Measurements from ENCODE around the gene C9orf152. TPM values are rescaled to one million over a fixed set of nuclear protein-coding genes. Genes with fewer than 3 reads are reported as not detected.
A peak's percentile ranks its signal among the peaks of the same experiment; 100 is the strongest.

C9orf152 gene
- total and polyA plus RNA-seq, 8 donors: 0.85 to 8.9 (median 2.6) TPM

GRCh38 chr9:110217656-110218099 lies 9.7 kb upstream of the C9orf152 start:
- FAIRE-seq (peak; percentile 39), ATAC-seq (peak in 3 of 4 donors; percentile 12 to 35 (median 20)), DNase-seq (peak in 1 of 6 donors; percentile 21)
- Histone ChIP-seq H3K36me3 (no peaks in the 10 kb centered on the region), H3K4me3 (no peak overlapping the region), H3K4me1 (peaks cover 24 to 40% (median 25%) of the 10 kb centered on the region in 3 donors), H3K27me3 (no peaks in the 10 kb centered on the region), H3K9me3 (no peaks in the 10 kb centered on the region), H3K27ac (no peak overlapping the region)
- TF ChIP-seq, protein P1, sequence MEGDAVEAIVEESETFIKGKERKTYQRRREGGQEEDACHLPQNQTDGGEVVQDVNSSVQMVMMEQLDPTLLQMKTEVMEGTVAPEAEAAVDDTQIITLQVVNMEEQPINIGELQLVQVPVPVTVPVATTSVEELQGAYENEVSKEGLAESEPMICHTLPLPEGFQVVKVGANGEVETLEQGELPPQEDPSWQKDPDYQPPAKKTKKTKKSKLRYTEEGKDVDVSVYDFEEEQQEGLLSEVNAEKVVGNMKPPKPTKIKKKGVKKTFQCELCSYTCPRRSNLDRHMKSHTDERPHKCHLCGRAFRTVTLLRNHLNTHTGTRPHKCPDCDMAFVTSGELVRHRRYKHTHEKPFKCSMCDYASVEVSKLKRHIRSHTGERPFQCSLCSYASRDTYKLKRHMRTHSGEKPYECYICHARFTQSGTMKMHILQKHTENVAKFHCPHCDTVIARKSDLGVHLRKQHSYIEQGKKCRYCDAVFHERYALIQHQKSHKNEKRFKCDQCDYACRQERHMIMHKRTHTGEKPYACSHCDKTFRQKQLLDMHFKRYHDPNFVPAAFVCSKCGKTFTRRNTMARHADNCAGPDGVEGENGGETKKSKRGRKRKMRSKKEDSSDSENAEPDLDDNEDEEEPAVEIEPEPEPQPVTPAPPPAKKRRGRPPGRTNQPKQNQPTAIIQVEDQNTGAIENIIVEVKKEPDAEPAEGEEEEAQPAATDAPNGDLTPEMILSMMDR (IDR thresholded peaks at IDR 0.05): peak; percentile 51 to 79 (median 60)
- 21 to 22% methylated on average over 10 of the region's 10 CpGs for whole genome bisulfite sequencing, 2 donors
- intact Hi-C loops (cut with DNase I): loop anchor here in 1 of 3 donors (5.0 kb wide), 1 partner anchor 35 kb away; no protein-coding TSS in a partner anchor

GRCh38 chr9:110214586-110215355 lies 6.8 kb upstream of the C9orf152 start:
- Histone ChIP-seq H3K4me3 (no peak overlapping the region), H3K4me1 (peaks cover 24 to 44% (median 25%) of the 10 kb centered on the region in 3 donors), H3K27me3 (no peaks in the 10 kb centered on the region), H3K36me3 (no peaks in the 10 kb centered on the region), H3K27ac (peak overlapping the region in 2 of 4 donors; percentile 65 to 73), H3K9me3 (no peaks in the 10 kb centered on the region)
- intact Hi-C loops (cut with DNase I): loop anchor here in 1 of 3 donors (5.0 kb wide), 1 partner anchor 32 kb away; no protein-coding TSS in a partner anchor
- ATAC-seq (peak in 3 of 4 donors; percentile 37 to 61 (median 41)), DNase-seq (no peak), FAIRE-seq (no peak)
- 51 to 56% methylated on average over 2 of the region's 2 CpGs for WGBS, 2 donors
- TF ChIP-seq, protein P1 (IDR thresholded peaks at IDR 0.05): no peak

- no peak for FAIRE-seq
- no peak overlapping the region for H3K4me3 ChIP-seq
- H3K27me3 ChIP-seq: no peaks in the 10 kb centered on the region
- DNase-seq: no peak
- peak overlapping the region in 2 of 4 donors; percentile 65 to 73 for H3K27ac ChIP-seq
- no peaks in the 10 kb centered on the region for H3K36me3 ChIP-seq
- TF ChIP-seq, protein P1 (IDR thresholded peaks at IDR 0.05): no peak
- ATAC-seq: peak; percentile 43 to 49 (median 45)
- no peaks in the 10 kb centered on the region for H3K9me3 ChIP-seq
- WGBS, 2 donors: 75 to 81% methylated on average over 6 of the region's 6 CpGs
- peaks cover 24 to 44% (median 25%) of the 10 kb centered on the region in 3 donors for H3K4me1 ChIP-seq
- intact Hi-C loops (cut with DNase I): no loop called here
Measured at GRCh38 chr9:110214090-110214489, 6.1 kb upstream of the C9orf152 start.

- FAIRE-seq (no peak), DNase-seq (peak in 3 of 6 donors; percentile 48 to 65 (median 64)), ATAC-seq (peak; percentile 71 to 89 (median 82))
- intact Hi-C loops (cut with DNase I): no loop called here
- H3K4me3 ChIP-seq: no peak overlapping the region
- no peaks in the 10 kb centered on the region for H3K9me3 ChIP-seq
- 40 to 52% methylated on average over 10 of the region's 10 CpGs for WGBS, 2 donors
- no peaks in the 10 kb centered on the region for H3K36me3 ChIP-seq
- peaks cover 24 to 49% (median 25%) of the 10 kb centered on the region in 3 donors for H3K4me1 ChIP-seq
- H3K27me3 ChIP-seq: no peaks in the 10 kb centered on the region
- TF ChIP-seq, protein P1 (IDR thresholded peaks at IDR 0.05): no peak
- H3K27ac ChIP-seq: peak overlapping the region in 2 of 4 donors; percentile 65 to 73
Measured at GRCh38 chr9:110213413-110214044, 5.6 kb upstream of the C9orf152 start.

Data from pancreas (tissue), 10 donors.